Measurements from ENCODE around the gene MAGI3.

DNA sequence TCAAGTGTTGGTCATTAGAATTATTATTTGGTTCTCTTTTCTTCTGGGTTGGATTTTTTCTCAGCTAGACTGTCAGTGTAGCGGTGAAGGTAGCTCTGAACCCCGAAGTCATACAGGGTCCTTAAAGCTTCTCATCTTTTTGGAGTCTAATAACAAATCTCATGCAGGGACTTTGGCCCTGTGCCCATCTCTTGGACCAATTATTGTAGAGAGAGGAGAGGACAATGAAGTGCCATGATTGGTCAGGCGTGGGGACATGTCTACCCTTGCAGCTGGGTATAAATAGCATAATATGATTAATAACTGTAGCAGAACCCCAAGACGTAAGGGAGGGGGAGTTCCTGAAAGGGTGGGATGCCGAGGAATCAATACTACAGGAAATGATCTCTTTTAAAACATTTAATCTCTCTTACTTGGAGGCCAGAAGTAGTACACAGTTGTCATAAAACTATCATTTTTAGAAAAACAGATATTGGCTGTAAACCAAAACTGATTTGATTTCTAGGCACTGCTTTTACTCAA, 8.8 kb downstream of the MAGI3 start:
- TF ChIP-seq POLR2AphosphoS5 (IDR thresholded peaks at IDR 0.05): no peak
- TF ChIP-seq, protein P1, sequence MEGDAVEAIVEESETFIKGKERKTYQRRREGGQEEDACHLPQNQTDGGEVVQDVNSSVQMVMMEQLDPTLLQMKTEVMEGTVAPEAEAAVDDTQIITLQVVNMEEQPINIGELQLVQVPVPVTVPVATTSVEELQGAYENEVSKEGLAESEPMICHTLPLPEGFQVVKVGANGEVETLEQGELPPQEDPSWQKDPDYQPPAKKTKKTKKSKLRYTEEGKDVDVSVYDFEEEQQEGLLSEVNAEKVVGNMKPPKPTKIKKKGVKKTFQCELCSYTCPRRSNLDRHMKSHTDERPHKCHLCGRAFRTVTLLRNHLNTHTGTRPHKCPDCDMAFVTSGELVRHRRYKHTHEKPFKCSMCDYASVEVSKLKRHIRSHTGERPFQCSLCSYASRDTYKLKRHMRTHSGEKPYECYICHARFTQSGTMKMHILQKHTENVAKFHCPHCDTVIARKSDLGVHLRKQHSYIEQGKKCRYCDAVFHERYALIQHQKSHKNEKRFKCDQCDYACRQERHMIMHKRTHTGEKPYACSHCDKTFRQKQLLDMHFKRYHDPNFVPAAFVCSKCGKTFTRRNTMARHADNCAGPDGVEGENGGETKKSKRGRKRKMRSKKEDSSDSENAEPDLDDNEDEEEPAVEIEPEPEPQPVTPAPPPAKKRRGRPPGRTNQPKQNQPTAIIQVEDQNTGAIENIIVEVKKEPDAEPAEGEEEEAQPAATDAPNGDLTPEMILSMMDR (IDR thresholded peaks at IDR 0.05): no peak
- no peak for TF ChIP-seq EP300 (IDR thresholded peaks at IDR 0.05)
